ENCODE data around the gene ATP10A. TPM values are rescaled to one million over a fixed set of nuclear protein-coding genes. Genes with fewer than 3 reads are reported as not detected.

ATP10A gene
- total RNA-seq, 1 experiment from 2014 or later = 0.02 TPM

GRCh38 chr15:25709437-25710159, 153.5 kb downstream of the ATP10A start:
- Histone ChIP-seq H3K4me2 (ENCODE audit: low read length) (no peak overlapping the region), H3K4me3 (replicated peaks in 1 of 2; ENCODE audit: low read depth in 1 of 2, low read length in 2 of 2) (no peak overlapping the region), H3K4me1 (ENCODE audit: control insufficient read depth in 1 of 2, insufficient read depth in 2 of 2, low read length in 2 of 2) (no peaks in the 10 kb centered on the region), H3K79me2 (ENCODE audit: insufficient read depth, low read length) (no peaks in the 10 kb centered on the region), H3K9ac (ENCODE audit: low read length) (no peak overlapping the region), H4K20me1 (ENCODE audit: insufficient read depth) (no peaks in the 10 kb centered on the region), H3K9me3 (ENCODE audit: control insufficient read depth in 1 of 2, insufficient read depth in 1 of 2, low read depth in 1 of 2, low read length in 2 of 2) (peaks cover 4 to 34% of the 10 kb centered on the region in 2 experiments; a peak in 2 of 4 replicates), H3K27me3 (ENCODE audit: insufficient read depth, low read length) (no peaks in the 10 kb centered on the region), H3K36me3 (ENCODE audit: control insufficient read depth in 1 of 2, insufficient read depth in 2 of 2, low read length in 2 of 2) (no peaks in the 10 kb centered on the region), H3K27ac (ENCODE audit: low read depth, low read length) (no peak overlapping the region), H3K9me2 (ENCODE audit: insufficient read depth) (no peaks in the 10 kb centered on the region), H2AFZ (ENCODE audit: low read depth, low read length, poor library complexity, severe bottlenecking) (no peak overlapping the region)
- ATAC-seq (no peak), DNase-seq (ENCODE audit: low read depth, low spot score) (no peak)
- POLR2A ChIA-PET = no interaction called here
- BruUV-seq (replicated peaks) = no TSS peak
- no peak for TF ChIP-seq MAX (IDR thresholded peaks at IDR 0.05)
- no peak for TF ChIP-seq POLR2AphosphoS5 (IDR thresholded peaks at IDR 0.05; ENCODE audit: low read depth, low read length)
- no peak for TF ChIP-seq CTCF (IDR thresholded peaks at IDR 0.05 in 2 of 3, conservative IDR thresholded peaks at IDR 0.05 in 1 of 3; ENCODE audit: borderline replicate concordance in 1 of 3, insufficient read depth in 1 of 3, low read depth in 2 of 3, low read length in 2 of 3)
- TF ChIP-seq EZH2phosphoT487 (IDR thresholded peaks at IDR 0.05; ENCODE audit: borderline replicate concordance) = no peak
- TF ChIP-seq ZNF274 (IDR thresholded peaks at IDR 0.05; ENCODE audit: low read depth, low read length) = no peak
- no peak for TF ChIP-seq SIN3A (IDR thresholded peaks at IDR 0.05; ENCODE audit: low read depth)
- TF ChIP-seq CEBPB (IDR thresholded peaks at IDR 0.05; ENCODE audit: low read depth) = no peak
- no peak for TF ChIP-seq CBX3 (IDR thresholded peaks at IDR 0.05; ENCODE audit: low read depth)
- no peak for TF ChIP-seq ZFX (IDR thresholded peaks at IDR 0.05)
- no peak for TF ChIP-seq YY1 (IDR thresholded peaks at IDR 0.05; ENCODE audit: extremely low read depth, insufficient replicate concordance, low read depth, low read length)
- no peak for TF ChIP-seq ZBTB33 (IDR thresholded peaks at IDR 0.05; ENCODE audit: extremely low read depth, insufficient replicate concordance, low read length)
- no peak for TF ChIP-seq RAD21 (IDR thresholded peaks at IDR 0.05; ENCODE audit: low read depth)
- TF ChIP-seq TCF7L2 (IDR thresholded peaks at IDR 0.05; ENCODE audit: borderline replicate concordance, extremely low read depth, insufficient read depth, insufficient read length) = no peak
- TF ChIP-seq SP1 (IDR thresholded peaks at IDR 0.05; ENCODE audit: low read depth) = no peak
- no peak for TF ChIP-seq REST (IDR thresholded peaks at IDR 0.05; ENCODE audit: low read depth)
- RAD21 ChIA-PET (ENCODE audit: low non-redundant PET in 1 of 2, low total read pairs in 2 of 2, uncharacterized antibody in 2 of 2, unreplicated experiment in 2 of 2) = no interaction called here
- CTCF ChIA-PET = no interaction called here
- intact Hi-C loops (cut with micrococcal nuclease) = no loop called here
